GM12878 (cell line): Measurements from ENCODE around the gene UNC5B.

ENCODE experiments used
- ATF2 ChIP-seq: IDR thresholded peaks from 2 replicates; pipeline ENCODE4 v1.6.1; 2012; ENCODE audit warnings: low read length, inconsistent platforms
- CREB1 ChIP-seq: IDR thresholded peaks from 2 replicates; pipeline ENCODE4 v1.6.1; 2012; ENCODE audit warnings: low read depth, mild to moderate bottlenecking, inconsistent platforms
- CTCF ChIP-seq, 3 experiments: IDR thresholded peaks in 2 of 3; conservative IDR thresholded peaks in 1 of 3; 2 replicates each; pipeline ENCODE4 v1.5.1; 2011; ENCODE audit warnings: low read depth in 3 of 3, low read length in 3 of 3, mild to moderate bottlenecking in 3 of 3, control low read depth in 2 of 3, moderate library complexity in 2 of 3, inconsistent platforms in 1 of 3, mixed read lengths in 1 of 3; ENCODE audit not compliant: control insufficient read depth in 2 of 3, insufficient read depth in 1 of 3; ENCODE audit errors: extremely low read depth in 1 of 3
- FOXM1 ChIP-seq: IDR thresholded peaks from 2 replicates; pipeline ENCODE4 v1.6.1; 2012; ENCODE audit warnings: low read depth, mild to moderate bottlenecking, inconsistent platforms, low read length, moderate library complexity
- HDAC2 ChIP-seq: fragments of 200-600 bp; sonication (generic); IDR thresholded peaks from 2 replicates; pipeline ENCODE4 v1.6.1; 2017
- POLR2A ChIP-seq: IDR thresholded peaks from 2 replicates; pipeline ENCODE4 v1.6.1; 2011; ENCODE audit warnings: low read depth, mild to moderate bottlenecking, low read length
- RAD51 ChIP-seq: fragments of 450-650 bp; IDR thresholded peaks from 2 replicates; pipeline ENCODE4 v1.6.1; 2016; ENCODE audit warnings: moderate library complexity, mild to moderate bottlenecking, inconsistent platforms
- SMAD1 ChIP-seq: fragments of 450-650 bp; IDR thresholded peaks from 2 replicates; pipeline ENCODE4 v1.6.1; 2018; ENCODE audit warnings: mild to moderate bottlenecking, low read depth; ENCODE audit not compliant: partially characterized antibody
- TAF1 ChIP-seq: IDR thresholded peaks from 2 replicates; pipeline ENCODE4 v1.6.1; 2011; ENCODE audit warnings: mild to moderate bottlenecking, low read depth, low read length, borderline replicate concordance
- ZNF217 ChIP-seq: fragments of 450-650 bp; IDR thresholded peaks from 2 replicates; pipeline ENCODE4 v1.6.1; 2017; ENCODE audit warnings: antibody characterized with exemption, mild to moderate bottlenecking

- no peak for TF ChIP-seq CREB1
- no peak for TF ChIP-seq HDAC2
- TF ChIP-seq CTCF (IDR thresholded peaks at IDR 0.05 in 2 of 3, conservative IDR thresholded peaks at IDR 0.05 in 1 of 3; ENCODE audit: control insufficient read depth in 2 of 3, extremely low read depth in 1 of 3, insufficient read depth in 1 of 3, low read depth in 3 of 3, low read length in 3 of 3) = no peak
- TF ChIP-seq TAF1 = no peak
- TF ChIP-seq POLR2A = no peak
- no peak for TF ChIP-seq SMAD1
- no peak for TF ChIP-seq FOXM1
- TF ChIP-seq ATF2 = no peak
- TF ChIP-seq ZNF217 = no peak
- no peak for TF ChIP-seq RAD51
Measured at GRCh38 chr10:71280825-71281224, 68.5 kb downstream of the UNC5B start.
